ENCODE measurements around the gene KRT81. TPM values are rescaled to one million over a fixed set of nuclear protein-coding genes. Genes with fewer than 3 reads are reported as not detected.

KRT81 gene
- total and polyA plus RNA-seq, 2 of the 4 experiments (the other 2 are of a cell fraction), result under 0.01 to 0.05 TPM

DNA sequence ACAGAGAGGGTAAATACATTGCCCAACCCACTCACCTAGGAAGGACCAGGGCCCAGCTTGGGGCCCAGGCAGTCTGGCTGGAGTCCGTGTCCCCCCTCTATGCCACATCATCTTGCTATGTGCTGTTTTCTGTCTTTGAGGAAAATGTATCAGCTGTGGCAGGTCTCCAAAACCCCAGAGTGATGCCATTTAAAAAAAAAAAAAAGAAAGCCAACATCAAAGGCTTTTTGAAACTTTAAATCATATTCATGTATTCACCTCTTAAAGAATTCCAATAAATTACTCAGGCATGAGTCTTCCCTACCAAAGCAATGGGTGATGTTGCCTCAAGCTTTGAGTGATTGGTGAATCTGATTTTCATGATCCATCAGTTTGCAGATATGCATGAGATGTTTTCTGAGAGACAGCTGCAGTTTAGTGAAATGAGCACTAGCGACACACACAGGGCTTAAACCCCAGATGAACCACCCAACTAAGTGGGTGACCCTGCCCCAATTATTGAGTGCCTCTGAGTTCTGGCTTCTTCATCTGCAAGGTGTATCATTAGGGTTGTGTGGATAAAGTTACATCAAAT is 6.1 kb downstream of the KRT81 start:
- peak overlapping the region; percentile 49; the same call in 1 of the 2 replicates for H2BK20ac ChIP-seq (ENCODE audit: low read depth, low read length)
- no peak overlapping the region for H3K27ac ChIP-seq (ENCODE audit: insufficient read depth, low read length)
- TF ChIP-seq RCOR1 (IDR thresholded peaks at IDR 0.05; ENCODE audit: insufficient replicate concordance, low read length) (no peak), NFE2L2 (IDR thresholded peaks at IDR 0.05; ENCODE audit: low read depth, low read length) (no peak), MAFK (IDR thresholded peaks at IDR 0.05; ENCODE audit: low read depth, low read length) (no peak), FOS (IDR thresholded peaks at IDR 0.05; ENCODE audit: low read depth, low read length) (no peak), MAZ (IDR thresholded peaks at IDR 0.05; ENCODE audit: borderline replicate concordance, low read depth, low read length) (no peak), SMC3 (IDR thresholded peaks at IDR 0.05; ENCODE audit: low read depth, low read length) (no peak), CEBPB (IDR thresholded peaks at IDR 0.05; ENCODE audit: low read depth, low read length) (no peak), RFX5 (IDR thresholded peaks at IDR 0.05; ENCODE audit: low read depth, low read length) (no peak), RAD21 (IDR thresholded peaks at IDR 0.05; ENCODE audit: low read length) (no peak), BHLHE40 (IDR thresholded peaks at IDR 0.05; ENCODE audit: low read depth, low read length) (no peak), POLR2A (IDR thresholded peaks at IDR 0.05; ENCODE audit: low read depth, low read length) (no peak), MXI1 (IDR thresholded peaks at IDR 0.05; ENCODE audit: borderline replicate concordance, low read depth, low read length) (no peak)
- TF ChIP-seq, protein P1, sequence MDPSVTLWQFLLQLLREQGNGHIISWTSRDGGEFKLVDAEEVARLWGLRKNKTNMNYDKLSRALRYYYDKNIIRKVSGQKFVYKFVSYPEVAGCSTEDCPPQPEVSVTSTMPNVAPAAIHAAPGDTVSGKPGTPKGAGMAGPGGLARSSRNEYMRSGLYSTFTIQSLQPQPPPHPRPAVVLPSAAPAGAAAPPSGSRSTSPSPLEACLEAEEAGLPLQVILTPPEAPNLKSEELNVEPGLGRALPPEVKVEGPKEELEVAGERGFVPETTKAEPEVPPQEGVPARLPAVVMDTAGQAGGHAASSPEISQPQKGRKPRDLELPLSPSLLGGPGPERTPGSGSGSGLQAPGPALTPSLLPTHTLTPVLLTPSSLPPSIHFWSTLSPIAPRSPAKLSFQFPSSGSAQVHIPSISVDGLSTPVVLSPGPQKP (IDR thresholded peaks at IDR 0.05; ENCODE audit: borderline replicate concordance, low read depth, low read length), result no peak
- TF ChIP-seq, protein P2, sequence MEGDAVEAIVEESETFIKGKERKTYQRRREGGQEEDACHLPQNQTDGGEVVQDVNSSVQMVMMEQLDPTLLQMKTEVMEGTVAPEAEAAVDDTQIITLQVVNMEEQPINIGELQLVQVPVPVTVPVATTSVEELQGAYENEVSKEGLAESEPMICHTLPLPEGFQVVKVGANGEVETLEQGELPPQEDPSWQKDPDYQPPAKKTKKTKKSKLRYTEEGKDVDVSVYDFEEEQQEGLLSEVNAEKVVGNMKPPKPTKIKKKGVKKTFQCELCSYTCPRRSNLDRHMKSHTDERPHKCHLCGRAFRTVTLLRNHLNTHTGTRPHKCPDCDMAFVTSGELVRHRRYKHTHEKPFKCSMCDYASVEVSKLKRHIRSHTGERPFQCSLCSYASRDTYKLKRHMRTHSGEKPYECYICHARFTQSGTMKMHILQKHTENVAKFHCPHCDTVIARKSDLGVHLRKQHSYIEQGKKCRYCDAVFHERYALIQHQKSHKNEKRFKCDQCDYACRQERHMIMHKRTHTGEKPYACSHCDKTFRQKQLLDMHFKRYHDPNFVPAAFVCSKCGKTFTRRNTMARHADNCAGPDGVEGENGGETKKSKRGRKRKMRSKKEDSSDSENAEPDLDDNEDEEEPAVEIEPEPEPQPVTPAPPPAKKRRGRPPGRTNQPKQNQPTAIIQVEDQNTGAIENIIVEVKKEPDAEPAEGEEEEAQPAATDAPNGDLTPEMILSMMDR (conservative IDR thresholded peaks at IDR 0.05; ENCODE audit: low read depth, low read length), result no peak
- TF ChIP-seq, protein P3, sequence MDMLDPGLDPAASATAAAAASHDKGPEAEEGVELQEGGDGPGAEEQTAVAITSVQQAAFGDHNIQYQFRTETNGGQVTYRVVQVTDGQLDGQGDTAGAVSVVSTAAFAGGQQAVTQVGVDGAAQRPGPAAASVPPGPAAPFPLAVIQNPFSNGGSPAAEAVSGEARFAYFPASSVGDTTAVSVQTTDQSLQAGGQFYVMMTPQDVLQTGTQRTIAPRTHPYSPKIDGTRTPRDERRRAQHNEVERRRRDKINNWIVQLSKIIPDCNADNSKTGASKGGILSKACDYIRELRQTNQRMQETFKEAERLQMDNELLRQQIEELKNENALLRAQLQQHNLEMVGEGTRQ (IDR thresholded peaks at IDR 0.05; ENCODE audit: low read depth, low read length), result no peak
- H4K91ac ChIP-seq (ENCODE audit: insufficient read depth, low read depth, low read length), result no peak overlapping the region
- dilution Hi-C loops (cut with HindIII; ENCODE audit: low sequenced_read_pairs, unreplicated experiment), result no loop called here
- in situ Hi-C loops (cut with MboI; ENCODE audit: low sequenced_read_pairs), result no loop called here
- CTCF ChIA-PET, result interaction anchor here (1.1 kb wide), 1 partner anchor 129 kb away, joined by 3 read pairs; no protein-coding TSS in a partner anchor
- no peak overlapping the region for H3K9ac ChIP-seq (ENCODE audit: low read depth, low read length)
- H4K5ac ChIP-seq (ENCODE audit: low read depth, low read length), result no peak overlapping the region
- peak overlapping the region; percentile 39 for H2BK120ac ChIP-seq (ENCODE audit: low read depth, low read length)
- H3K14ac ChIP-seq (replicated peaks; ENCODE audit: low read depth, low read length), result 0 out of 2 replicates have a peak overlapping the region, but pooled peaks have one; percentile 3
- H2AK9ac ChIP-seq (replicated peaks; ENCODE audit: low read depth, low read length, poor library complexity), result no peak overlapping the region
- no peak overlapping the region for H4K8ac ChIP-seq (ENCODE audit: low read depth in 2 of 2, low read length in 2 of 2)
- H4K20me1 ChIP-seq (ENCODE audit: insufficient read depth, low read length), result peaks cover 5% of the 10 kb centered on the region; the same call in 1 of the 2 replicates
- peak overlapping the region; percentile 14 for H2AFZ ChIP-seq (replicated peaks; ENCODE audit: low read length, poor library complexity)
- BruUV-seq (replicated peaks), result no TSS peak
- H3K9me1 ChIP-seq (ENCODE audit: insufficient read depth, low read length), result peaks cover 26% of the 10 kb centered on the region
- ATAC-seq (ENCODE audit: low read depth) (no peak), DNase-seq (peak; percentile 19)
- H3K4me3 ChIP-seq (ENCODE audit: insufficient read depth, low read depth, low read length), result no peak overlapping the region
- no peaks in the 10 kb centered on the region for H3K79me1 ChIP-seq (ENCODE audit: low read depth in 1 of 2, low read length in 2 of 2)
- H2AK5ac ChIP-seq (ENCODE audit: low read depth, low read length), result peak overlapping the region; percentile 54; the same call in 1 of the 2 replicates
- H3K56ac ChIP-seq (ENCODE audit: extremely low read depth, insufficient read depth, low read length), result no peak overlapping the region
- POLR2A ChIA-PET (ENCODE audit: unreplicated experiment), result no interaction called here
- no peaks in the 10 kb centered on the region for H3K9me3 ChIP-seq (ENCODE audit: control insufficient read depth, insufficient read depth, low read length)
- H3K18ac ChIP-seq (ENCODE audit: low read depth, low read length), result no peak overlapping the region
- no peak overlapping the region for H3K4me2 ChIP-seq (ENCODE audit: low read depth, low read length)
- H2BK15ac ChIP-seq (ENCODE audit: low read depth, low read length), result no peak overlapping the region
- no peak overlapping the region for H3K4ac ChIP-seq (ENCODE audit: low read depth, low read length)
- no peaks in the 10 kb centered on the region for H3K27me3 ChIP-seq (ENCODE audit: control insufficient read depth, insufficient read depth, low read length)
- peaks cover 9% of the 10 kb centered on the region for H3K4me1 ChIP-seq (ENCODE audit: control insufficient read depth, insufficient read depth, low read length)
- H2BK5ac ChIP-seq (ENCODE audit: low read depth, low read length, poor library complexity, severe bottlenecking), result no peak overlapping the region
- WGBS, 2 experiments (ENCODE audit: extremely low coverage in 2 of 2, insufficient read length in 1 of 2), result no CpG with 5 or more reads among the region's 2 CpGs
- no peak overlapping the region for H3K23ac ChIP-seq (ENCODE audit: low read depth, low read length)
- H3K36me3 ChIP-seq (ENCODE audit: control insufficient read depth, insufficient read depth, low read length), result no peaks in the 10 kb centered on the region
- intact Hi-C loops (cut with micrococcal nuclease), result loop anchor here (10.0 kb wide), 1 partner anchor 590 kb away; no protein-coding TSS in a partner anchor

All from IMR-90 (cell line).